Right lobe of liver (tissue), 6 donors: ENCODE results near the gene IGLL5. TPM values are rescaled to one million over a fixed set of nuclear protein-coding genes. Genes with fewer than 3 reads are reported as not detected.
"Not testable (repeated sequence)": the region's sequence is repeated elsewhere in the genome, so short reads cannot be mapped to it uniquely, and the experiment has no call there.

ENCODE experiments used
- ATAC-seq, 4 donors: fragments of 200-7000 bp; cut with Tn5 transposase; one replicate each; pipeline ENCODE4 v1.9.1; 2020; ENCODE audit warnings: mild to moderate bottlenecking in 4 of 4, moderate library complexity in 4 of 4
- DNase-seq, 3 donors: peaks; one replicate each; pipeline ENCODE4 v3.0.0-alpha.2; 2020
- H3K27ac ChIP-seq, 3 donors: fragments of 200-600 bp; one replicate each; pipeline ENCODE4 v1.8.0; 2022
- H3K27me3 ChIP-seq, 2 donors: fragments of 200-600 bp; one replicate each; pipeline ENCODE4 v1.8.0; 2022
- H3K36me3 ChIP-seq, 4 donors: fragments of 200-600 bp; sonication (generic) in 1 of 4; one replicate each; pipeline versions ENCODE4 v1.5.1 to v1.8.0; 2017 to 2022; ENCODE audit warnings: control low read depth in 1 of 4
- H3K4me1 ChIP-seq, 4 donors: fragments of 200-600 bp; sonication (generic) in 1 of 4; one replicate each; pipeline versions ENCODE4 v1.5.1 to v1.8.0; 2017 to 2022; ENCODE audit warnings: control low read depth in 1 of 4
- H3K4me3 ChIP-seq, 3 donors: fragments of 200-600 bp; one replicate each; pipeline ENCODE4 v1.8.0; 2022
- H3K9me3 ChIP-seq, 4 donors: fragments of 200-600 bp; sonication (generic) in 1 of 4; one replicate each; pipeline versions ENCODE4 v1.5.1 to v1.8.0; 2017 to 2022; ENCODE audit warnings: control low read depth in 1 of 4
- POLR2A ChIP-seq: fragments of 450-650 bp; IDR thresholded peaks from one replicate; pipeline ENCODE4 v1.6.1; 2017; ENCODE audit warnings: antibody characterized with exemption, mild to moderate bottlenecking
- WGBS: methylation state at CpG from one replicate; pipeline ENCODE4 v1.1.6; 2018; ENCODE audit warnings: low coverage, low lambda C conversion rate; ENCODE audit not compliant: insufficient coverage; ENCODE audit errors: missing lambda C conversion rate; 5-methylcytosine and 5-hydroxymethylcytosine counted together
- intact Hi-C, 2 donors: fragments of 100-400 bp; cut with DNase I; formaldehyde crosslinking; loops; one replicate each; pipeline versions ENCODE4 v1.11.2 to v1.14.1; 2022
- total RNA-seq, 6 experiments: library from RNA; depleted of rRNA in 2 of 6; stranded (reverse); fragments of >200 nt in 2 of 6; fragmentation: NEBNext Ultra II Directional in 3 of 6; extraction: Animal tissue kit (Norgen Biotek cat#: 25700) in 3 of 6; gene quantifications; one replicate each; pipeline versions ENCODE4 v1.1.0 to v1.2.4, GENCODE V29; 2016 to 2023
- TF ChIP-seq, protein P1 (sequence below), 4 donors: fragments of 200-600 bp in 3 of 4; fragments of 450-650 bp in 1 of 4; IDR thresholded peaks; one replicate each; pipeline versions ENCODE4 v1.5.1 to v1.8.0; 2016 to 2022; ENCODE audit warnings: antibody characterized with exemption in 4 of 4, mild to moderate bottlenecking in 2 of 4
- donor health status: DM: no; HTN: yes; CAD: no.
- donor health status: DM: no; HTN: no; CAD: no.
- donor health status: DM: no; HTN: no; CAD: no.
- donor health status: DM: no; HTN: yes; CAD: no.
- donor health status: DM: no; HTN: yes; CAD: no.

The IGLL5 gene
- total RNA-seq, 6 experiments from 2014 or later: 1.6 to 4.1 (median 3.1) TPM

DNA sequence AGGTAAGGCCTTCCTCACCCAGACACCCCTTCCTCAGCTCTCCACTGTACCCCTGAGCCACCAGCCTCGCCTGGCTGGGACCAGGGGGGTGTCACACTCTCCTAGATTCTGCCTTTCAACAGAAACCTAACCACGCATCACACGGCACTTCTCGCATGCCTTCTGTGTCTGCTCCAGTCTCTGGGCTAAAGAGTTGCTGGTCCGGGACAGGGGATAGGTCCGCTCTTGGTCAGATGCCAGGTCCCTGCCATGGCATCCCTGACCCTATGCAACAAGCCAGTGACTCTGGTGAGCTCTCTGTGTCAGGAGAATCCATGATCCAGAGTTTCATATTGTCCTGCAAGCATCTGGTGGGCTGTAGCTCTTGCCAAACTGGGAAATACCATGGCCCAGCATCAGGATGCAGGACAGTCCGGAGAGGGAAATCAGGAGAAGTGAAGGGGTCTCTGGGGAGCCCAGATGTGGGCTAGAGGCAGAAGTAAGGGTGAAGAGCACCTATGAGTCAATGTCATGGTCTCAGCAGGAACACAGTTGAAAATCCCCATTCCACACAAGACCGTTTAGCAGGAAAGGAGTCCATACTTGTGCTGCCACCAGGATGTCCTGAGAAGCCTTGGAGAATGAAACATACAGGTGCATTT lies 14.1 kb downstream of the IGLL5 start:
- Histone ChIP-seq H3K4me3 (no peak overlapping the region), H3K27ac (no peak overlapping the region), H3K4me1 (no peaks in the 10 kb centered on the region), H3K27me3 (no peaks in the 10 kb centered on the region), H3K9me3 (no peaks in the 10 kb centered on the region), H3K36me3 (no peaks in the 10 kb centered on the region)
- no peak for DNase-seq
- intact Hi-C loops: no loop called here
- WGBS: 77% methylated on average over 2 of the region's 8 CpGs
- ATAC-seq: no peak
- TF ChIP-seq, protein P1, sequence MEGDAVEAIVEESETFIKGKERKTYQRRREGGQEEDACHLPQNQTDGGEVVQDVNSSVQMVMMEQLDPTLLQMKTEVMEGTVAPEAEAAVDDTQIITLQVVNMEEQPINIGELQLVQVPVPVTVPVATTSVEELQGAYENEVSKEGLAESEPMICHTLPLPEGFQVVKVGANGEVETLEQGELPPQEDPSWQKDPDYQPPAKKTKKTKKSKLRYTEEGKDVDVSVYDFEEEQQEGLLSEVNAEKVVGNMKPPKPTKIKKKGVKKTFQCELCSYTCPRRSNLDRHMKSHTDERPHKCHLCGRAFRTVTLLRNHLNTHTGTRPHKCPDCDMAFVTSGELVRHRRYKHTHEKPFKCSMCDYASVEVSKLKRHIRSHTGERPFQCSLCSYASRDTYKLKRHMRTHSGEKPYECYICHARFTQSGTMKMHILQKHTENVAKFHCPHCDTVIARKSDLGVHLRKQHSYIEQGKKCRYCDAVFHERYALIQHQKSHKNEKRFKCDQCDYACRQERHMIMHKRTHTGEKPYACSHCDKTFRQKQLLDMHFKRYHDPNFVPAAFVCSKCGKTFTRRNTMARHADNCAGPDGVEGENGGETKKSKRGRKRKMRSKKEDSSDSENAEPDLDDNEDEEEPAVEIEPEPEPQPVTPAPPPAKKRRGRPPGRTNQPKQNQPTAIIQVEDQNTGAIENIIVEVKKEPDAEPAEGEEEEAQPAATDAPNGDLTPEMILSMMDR (IDR thresholded peaks at IDR 0.05): no peak
- TF ChIP-seq POLR2A: no peak

DNA sequence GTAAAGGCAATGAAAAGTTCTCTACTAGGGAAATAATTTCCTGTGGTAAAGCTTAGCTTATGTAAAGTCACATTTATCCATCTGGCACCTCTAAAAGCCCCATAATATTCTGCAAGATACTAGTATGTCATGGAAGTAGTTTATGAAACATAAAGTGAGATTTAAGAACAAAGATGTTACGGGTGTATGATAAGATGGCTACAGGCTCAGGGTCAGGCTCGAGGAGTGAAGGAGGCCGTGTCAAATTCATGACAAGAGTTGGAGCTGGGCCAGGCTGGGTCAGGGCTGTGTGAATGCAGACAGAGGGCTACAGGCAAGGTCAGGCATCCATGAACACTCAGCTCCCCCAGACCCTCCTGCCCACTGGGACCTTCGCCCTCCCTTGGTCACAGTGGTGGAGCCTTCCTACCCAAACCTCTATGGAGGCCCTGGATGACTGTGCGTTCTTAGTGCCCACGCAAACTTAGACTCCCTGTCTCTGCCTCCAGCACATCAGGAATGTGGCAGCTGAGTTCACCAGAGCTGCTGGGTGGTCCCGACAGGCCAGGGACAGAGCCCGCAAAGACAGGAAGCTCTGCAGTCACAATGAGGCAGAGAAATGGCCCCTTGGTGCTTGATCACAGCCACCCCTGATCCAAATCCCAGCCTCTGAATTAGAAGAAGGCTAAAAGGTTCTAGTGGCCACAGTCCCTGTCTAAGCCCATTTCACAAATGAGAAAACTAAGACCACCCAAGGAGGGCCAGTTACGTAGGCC lies 14.8 kb downstream of the IGLL5 start:
- no peaks in the 10 kb centered on the region for H3K27me3 ChIP-seq
- DNase-seq (no peak), ATAC-seq (peak in 1 of 4 donors; percentile 4)
- H3K36me3 ChIP-seq: no peaks in the 10 kb centered on the region
- H3K9me3 ChIP-seq: no peaks in the 10 kb centered on the region
- 65% methylated on average over 4 of the region's 9 CpGs for WGBS
- no peak overlapping the region for H3K4me3 ChIP-seq
- no peaks in the 10 kb centered on the region for H3K4me1 ChIP-seq
- TF ChIP-seq, protein P1 (IDR thresholded peaks at IDR 0.05): no peak
- no peak for TF ChIP-seq POLR2A
- no peak overlapping the region for H3K27ac ChIP-seq
- intact Hi-C loops: no loop called here

DNA sequence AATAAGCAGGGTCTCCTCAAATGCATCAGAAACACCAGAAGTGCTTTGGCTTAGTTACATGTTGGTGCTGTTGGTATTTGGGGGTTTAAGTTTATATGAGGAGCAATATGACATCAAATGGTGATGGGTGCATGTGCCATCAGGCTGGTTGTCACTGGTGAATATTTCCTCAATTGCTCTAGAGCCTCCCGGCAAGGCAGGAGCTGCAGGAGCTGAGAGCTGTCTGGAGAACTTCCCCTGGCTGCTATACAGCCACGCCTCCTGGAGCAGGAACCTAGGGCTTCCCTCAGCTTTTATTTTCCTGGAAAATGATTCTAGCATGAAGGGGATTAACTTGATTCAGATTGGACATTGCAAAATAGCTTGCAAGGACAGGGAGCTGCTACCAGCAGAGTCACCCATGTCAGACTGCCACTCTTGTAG lies 15.8 kb downstream of the IGLL5 start:
- no peak overlapping the region for H3K4me3 ChIP-seq
- H3K27ac ChIP-seq: no peak overlapping the region
- H3K4me1 ChIP-seq: no peaks in the 10 kb centered on the region
- intact Hi-C loops: no loop called here
- H3K9me3 ChIP-seq: no peaks in the 10 kb centered on the region
- no peaks in the 10 kb centered on the region for H3K27me3 ChIP-seq
- TF ChIP-seq POLR2A: no peak
- TF ChIP-seq, protein P1 (IDR thresholded peaks at IDR 0.05): no peak
- H3K36me3 ChIP-seq: no peaks in the 10 kb centered on the region
- WGBS: 0% methylated on average over 1 of the region's 2 CpGs
- no peak for DNase-seq
- no peak for ATAC-seq

DNA sequence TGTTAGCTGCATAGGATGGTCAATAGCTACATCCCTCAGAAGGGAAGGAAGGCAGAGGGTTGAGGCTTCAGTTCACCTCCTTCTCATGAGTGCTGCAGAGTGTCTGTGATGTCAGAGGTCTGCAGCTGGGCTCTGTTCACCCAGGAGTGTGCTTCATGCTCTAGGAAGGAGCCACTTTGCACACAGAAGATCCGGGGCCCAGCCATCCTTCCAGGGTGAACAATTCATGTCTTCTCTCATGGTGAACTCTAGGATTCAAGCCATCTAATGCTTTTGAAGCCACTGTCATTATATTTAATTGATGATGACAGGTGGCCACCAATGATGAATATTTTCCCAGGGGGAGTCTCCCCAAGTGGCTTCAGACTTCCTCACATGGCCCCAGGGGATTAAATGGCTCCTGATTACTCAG lies 16.2 kb downstream of the IGLL5 start:
- ATAC-seq, H3K27ac ChIP-seq, H3K9me3 ChIP-seq, H3K36me3 ChIP-seq, H3K4me3 ChIP-seq, DNase-seq, H3K4me1 ChIP-seq, intact Hi-C loops, H3K27me3 ChIP-seq: not testable (repeated sequence)
- WGBS: no CpG with 5 or more reads among the region's 1 CpG

DNA sequence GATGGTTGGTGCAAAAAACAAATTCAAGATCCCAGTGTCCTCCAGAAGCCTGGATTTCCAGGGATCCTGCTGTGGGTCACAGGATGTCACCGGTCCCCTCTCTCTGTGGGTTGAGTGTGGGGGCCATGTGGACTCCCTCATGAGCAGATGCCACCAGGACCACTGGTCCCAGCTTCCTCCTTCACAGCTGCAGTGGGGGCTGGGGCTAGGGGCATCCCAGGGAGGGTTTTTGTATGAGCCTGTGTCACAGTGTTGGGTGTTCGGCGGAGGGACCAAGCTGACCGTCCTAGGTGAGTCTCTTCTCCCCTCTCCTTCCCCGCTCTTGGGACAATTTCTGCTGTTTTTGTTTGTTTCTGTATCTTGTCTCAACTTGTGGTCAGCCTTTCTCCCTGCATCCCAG lies 17.1 kb downstream of the IGLL5 start:
- no CpG with 5 or more reads among the region's 5 CpGs for WGBS

GRCh38 chr22:22906391-22906790 lies 18.8 kb downstream of the IGLL5 start:
- not testable (repeated sequence) for ATAC-seq

More for the DNA sequence above, 17.1 kb downstream of the IGLL5 start:
- DNase-seq, H3K4me1 ChIP-seq, H3K4me3 ChIP-seq, intact Hi-C loops, H3K36me3 ChIP-seq, H3K27ac ChIP-seq, H3K9me3 ChIP-seq, H3K27me3 ChIP-seq: not testable (repeated sequence)
- ATAC-seq: peak in 1 of 4 donors; percentile 3

More at GRCh38 chr22:22906391-22906790, 18.8 kb downstream of the IGLL5 start:
- DNase-seq, H3K4me3 ChIP-seq, H3K4me1 ChIP-seq, H3K27me3 ChIP-seq, H3K27ac ChIP-seq, H3K36me3 ChIP-seq, intact Hi-C loops, H3K9me3 ChIP-seq: not testable (repeated sequence)
- WGBS: 73% methylated on average over 3 of the region's 10 CpGs
